Natural killer cell (primary cell): ENCODE data around the gene CEP112. TPM values are rescaled to one million over a fixed set of nuclear protein-coding genes. Genes with fewer than 3 reads are reported as not detected.
"Not testable (repeated sequence)": the region's sequence is repeated elsewhere in the genome, so short reads cannot be mapped to it uniquely, and the experiment has no call there.

Experiments
- ATAC-seq, 3 donors: fragments of 150-1000 bp in 2 of 3; fragments of 200-7000 bp in 1 of 3; cut with Tn5 transposase; 1 replicate in 1 of 3; 2 replicates in 2 of 3; pipeline ENCODE4 v1.10.0; 2021; ENCODE audit warnings: mild to moderate bottlenecking in 2 of 3, moderate library complexity in 2 of 3
- DNase-seq, 2 donors: peaks; one replicate each; pipeline versions ENCODE4 v3.0.0 to v3.0.0-alpha.2; 2013 to 2021; ENCODE audit warnings: mixed read lengths in 1 of 2
- H3K27ac ChIP-seq: one replicate; pipeline ENCODE4 v1.5.1; 2013; ENCODE audit warnings: mild to moderate bottlenecking, low read length
- H3K27me3 ChIP-seq: one replicate; pipeline ENCODE4 v1.6.1; 2013; ENCODE audit warnings: low read length; ENCODE audit not compliant: control insufficient read depth, insufficient read depth
- H3K36me3 ChIP-seq: one replicate; pipeline ENCODE4 v1.6.1; 2013; ENCODE audit warnings: low read length; ENCODE audit not compliant: control insufficient read depth, insufficient read depth
- H3K4me1 ChIP-seq: one replicate; pipeline ENCODE4 v1.6.1; 2013; ENCODE audit warnings: low read length; ENCODE audit not compliant: control insufficient read depth, insufficient read depth
- H3K4me3 ChIP-seq: one replicate; pipeline ENCODE4 v1.5.1; 2013; ENCODE audit warnings: low read length
- H3K9me3 ChIP-seq: one replicate; pipeline ENCODE4 v1.6.1; 2013; ENCODE audit warnings: low read length; ENCODE audit not compliant: control insufficient read depth, insufficient read depth
- H3K27ac Mint-ChIP-seq, 2 donors: one replicate each; pipeline ENCODE4 v1.8.0; 2022; ENCODE audit warnings: mild to moderate bottlenecking in 2 of 2, mixed read lengths in 2 of 2, moderate library complexity in 1 of 2
- H3K27me3 Mint-ChIP-seq, 2 donors: one replicate each; pipeline ENCODE4 v1.8.0; 2022; ENCODE audit warnings: low read depth in 2 of 2, mixed read lengths in 2 of 2
- H3K36me3 Mint-ChIP-seq: one replicate; pipeline ENCODE4 v1.8.0; 2022; ENCODE audit warnings: mixed read lengths
- H3K4me1 Mint-ChIP-seq, 2 donors: one replicate each; pipeline ENCODE4 v1.8.0; 2022; ENCODE audit warnings: mixed read lengths in 2 of 2
- H3K4me3 Mint-ChIP-seq: one replicate; pipeline ENCODE4 v1.8.0; 2022; ENCODE audit warnings: mild to moderate bottlenecking, moderate library complexity, mixed read lengths
- H3K9me3 Mint-ChIP-seq, 2 donors: one replicate each; pipeline ENCODE4 v1.8.0; 2022; ENCODE audit warnings: mixed read lengths in 2 of 2
- WGBS: methylation state at CpG from one replicate; pipeline ENCODE4 v1.1.7; 2013; ENCODE audit warnings: missing lambda C conversion rate; ENCODE audit not compliant: insufficient coverage; 5-methylcytosine and 5-hydroxymethylcytosine counted together
- intact Hi-C: fragments of 100-400 bp; cut with micrococcal nuclease; formaldehyde crosslinking; loops from one replicate; pipeline ENCODE4 v1.14.2; 2022
- total RNA-seq, 4 donors: library from RNA; stranded (reverse); fragments of 120-200 nt in 1 of 4; gene quantifications; one replicate each; pipeline versions ENCODE4 v1.2.3 to v1.2.4, GENCODE V29; 2013 to 2022
- TF ChIP-seq, protein P1 (sequence below): fragments of 200-600 bp; IDR thresholded peaks from one replicate; pipeline ENCODE4 v1.8.0; 2022; ENCODE audit warnings: antibody characterized with exemption

The CEP112 gene
- total RNA-seq, 3 donors from 2014 or later (not counting 1 experiment from before 2014, with no cell fraction given) = 0.60 to 1.1 (median 0.85) TPM

GRCh38 chr17:66085221-66085620, 106.7 kb downstream of the CEP112 start:
- Histone ChIP-seq H3K9me3 (peaks cover 3% of the 10 kb centered on the region), H3K27ac (no peak overlapping the region), H3K36me3 (no peaks in the 10 kb centered on the region), H3K4me3 (no peak overlapping the region), H3K4me1 (no peaks in the 10 kb centered on the region), H3K27me3 (no peaks in the 10 kb centered on the region)
- intact Hi-C loops = no loop called here
- Mint-ChIP-seq H3K4me1 (no peaks in the 10 kb centered on the region), H3K27ac (no peak overlapping the region), H3K27me3 (peaks cover 0 to 3% of the 10 kb centered on the region in 2 donors), H3K4me3 (no peak overlapping the region), H3K9me3 (peaks cover 0 to 3% of the 10 kb centered on the region in 2 donors), H3K36me3 (peaks cover 8% of the 10 kb centered on the region)
- TF ChIP-seq, protein P1, sequence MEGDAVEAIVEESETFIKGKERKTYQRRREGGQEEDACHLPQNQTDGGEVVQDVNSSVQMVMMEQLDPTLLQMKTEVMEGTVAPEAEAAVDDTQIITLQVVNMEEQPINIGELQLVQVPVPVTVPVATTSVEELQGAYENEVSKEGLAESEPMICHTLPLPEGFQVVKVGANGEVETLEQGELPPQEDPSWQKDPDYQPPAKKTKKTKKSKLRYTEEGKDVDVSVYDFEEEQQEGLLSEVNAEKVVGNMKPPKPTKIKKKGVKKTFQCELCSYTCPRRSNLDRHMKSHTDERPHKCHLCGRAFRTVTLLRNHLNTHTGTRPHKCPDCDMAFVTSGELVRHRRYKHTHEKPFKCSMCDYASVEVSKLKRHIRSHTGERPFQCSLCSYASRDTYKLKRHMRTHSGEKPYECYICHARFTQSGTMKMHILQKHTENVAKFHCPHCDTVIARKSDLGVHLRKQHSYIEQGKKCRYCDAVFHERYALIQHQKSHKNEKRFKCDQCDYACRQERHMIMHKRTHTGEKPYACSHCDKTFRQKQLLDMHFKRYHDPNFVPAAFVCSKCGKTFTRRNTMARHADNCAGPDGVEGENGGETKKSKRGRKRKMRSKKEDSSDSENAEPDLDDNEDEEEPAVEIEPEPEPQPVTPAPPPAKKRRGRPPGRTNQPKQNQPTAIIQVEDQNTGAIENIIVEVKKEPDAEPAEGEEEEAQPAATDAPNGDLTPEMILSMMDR = no peak
- DNase-seq = no peak
- ATAC-seq = no peak
- WGBS = 96% methylated on average over 2 of the region's 2 CpGs

- H3K36me3 ChIP-seq, H3K4me3 Mint-ChIP-seq, H3K27ac Mint-ChIP-seq, H3K4me1 ChIP-seq, H3K9me3 Mint-ChIP-seq, H3K4me3 ChIP-seq, H3K36me3 Mint-ChIP-seq, H3K9me3 ChIP-seq, H3K27me3 ChIP-seq, ATAC-seq, intact Hi-C loops, H3K4me1 Mint-ChIP-seq, DNase-seq, H3K27ac ChIP-seq: not testable (repeated sequence)
- peaks cover 7 to 11% of the 10 kb centered on the region in 2 donors for H3K27me3 Mint-ChIP-seq
- 100% methylated on average over 1 of the region's 3 CpGs for WGBS
Measured at GRCh38 chr17:66080670-66081069, 111.3 kb downstream of the CEP112 start.

- peaks cover 7 to 18% of the 10 kb centered on the region in 2 donors for H3K27me3 Mint-ChIP-seq
- intact Hi-C loops = no loop called here
- no peak overlapping the region for H3K27ac ChIP-seq
- H3K27ac Mint-ChIP-seq = no peak overlapping the region
- H3K9me3 Mint-ChIP-seq = no peaks in the 10 kb centered on the region
- 64% methylated on average over 5 of the region's 5 CpGs for WGBS
- H3K4me3 ChIP-seq = no peak overlapping the region
- ATAC-seq = no peak
- no peaks in the 10 kb centered on the region for H3K4me1 Mint-ChIP-seq
- H3K36me3 ChIP-seq = no peaks in the 10 kb centered on the region
- no peaks in the 10 kb centered on the region for H3K36me3 Mint-ChIP-seq
- no peaks in the 10 kb centered on the region for H3K27me3 ChIP-seq
- H3K4me1 ChIP-seq = no peaks in the 10 kb centered on the region
- peaks cover 2% of the 10 kb centered on the region for H3K9me3 ChIP-seq
- no peak for DNase-seq
- TF ChIP-seq, protein P1 = no peak
- H3K4me3 Mint-ChIP-seq = no peak overlapping the region
Measured at GRCh38 chr17:66076546-66077190, 115.3 kb downstream of the CEP112 start.

GRCh38 chr17:66073384-66073783, 118.5 kb downstream of the CEP112 start:
- Histone ChIP-seq H3K9me3 (peaks cover 2% of the 10 kb centered on the region), H3K4me3 (no peak overlapping the region), H3K27me3 (no peaks in the 10 kb centered on the region), H3K27ac (no peak overlapping the region), H3K36me3 (no peaks in the 10 kb centered on the region), H3K4me1 (no peaks in the 10 kb centered on the region)
- Mint-ChIP-seq H3K9me3 (no peaks in the 10 kb centered on the region), H3K27ac (no peak overlapping the region), H3K4me3 (no peak overlapping the region), H3K4me1 (no peaks in the 10 kb centered on the region), H3K36me3 (no peaks in the 10 kb centered on the region), H3K27me3 (peaks cover 3 to 23% of the 10 kb centered on the region in 2 donors)
- intact Hi-C loops = no loop called here
- ATAC-seq (no peak), DNase-seq (no peak)
- TF ChIP-seq, protein P1 = no peak
